NB4 (cell line): ENCODE results near the gene COL1A2.

Experiments used
- DNase-seq: peaks from one replicate; pipeline ENCODE4 v3.0.0; 2010; ENCODE audit warnings: low read depth
- H3K4me3 ChIP-seq: one replicate; pipeline ENCODE4 v1.5.1; 2011; ENCODE audit warnings: mild to moderate bottlenecking, low read depth, low read length, moderate library complexity
- MYC ChIP-seq: IDR thresholded peaks from 2 replicates; pipeline ENCODE4 v1.6.1; 2011; ENCODE audit warnings: low read depth, low read length
- POLR2A ChIP-seq: IDR thresholded peaks from 2 replicates; pipeline ENCODE4 v1.6.1; 2011; ENCODE audit warnings: mild to moderate bottlenecking; ENCODE audit not compliant: insufficient read length; ENCODE audit errors: extremely low read depth
- TF ChIP-seq, protein P1 (sequence below): IDR thresholded peaks from one replicate; pipeline ENCODE4 v1.5.1; 2012; ENCODE audit warnings: low read depth, low read length
- TF ChIP-seq, protein P2 (sequence below): IDR thresholded peaks from 2 replicates; pipeline ENCODE4 v1.6.1; 2011; ENCODE audit warnings: low read depth, low read length

The COL1A2 gene

DNA sequence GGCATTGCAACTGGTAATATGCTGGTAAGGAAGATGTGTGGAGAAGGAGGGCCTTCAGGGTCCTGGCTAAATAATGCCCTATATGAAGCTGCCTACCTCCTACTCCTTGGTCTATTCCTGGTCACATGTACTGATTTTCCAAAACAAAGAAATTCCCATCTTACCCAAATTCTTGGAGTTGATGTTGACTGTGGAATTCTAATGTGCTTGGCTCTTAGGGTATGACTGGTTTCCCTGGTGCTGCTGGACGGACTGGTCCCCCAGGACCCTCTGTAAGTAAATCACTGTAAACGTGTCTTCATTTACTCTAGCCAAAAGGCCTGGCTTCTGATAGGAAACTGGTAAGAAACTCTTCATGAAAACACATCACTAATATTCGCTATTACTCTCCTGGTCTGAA is 27.0 kb downstream of the COL1A2 start:
- DNase-seq = no peak
- TF ChIP-seq MYC (no peak), POLR2A (no peak)
- TF ChIP-seq, protein P1, sequence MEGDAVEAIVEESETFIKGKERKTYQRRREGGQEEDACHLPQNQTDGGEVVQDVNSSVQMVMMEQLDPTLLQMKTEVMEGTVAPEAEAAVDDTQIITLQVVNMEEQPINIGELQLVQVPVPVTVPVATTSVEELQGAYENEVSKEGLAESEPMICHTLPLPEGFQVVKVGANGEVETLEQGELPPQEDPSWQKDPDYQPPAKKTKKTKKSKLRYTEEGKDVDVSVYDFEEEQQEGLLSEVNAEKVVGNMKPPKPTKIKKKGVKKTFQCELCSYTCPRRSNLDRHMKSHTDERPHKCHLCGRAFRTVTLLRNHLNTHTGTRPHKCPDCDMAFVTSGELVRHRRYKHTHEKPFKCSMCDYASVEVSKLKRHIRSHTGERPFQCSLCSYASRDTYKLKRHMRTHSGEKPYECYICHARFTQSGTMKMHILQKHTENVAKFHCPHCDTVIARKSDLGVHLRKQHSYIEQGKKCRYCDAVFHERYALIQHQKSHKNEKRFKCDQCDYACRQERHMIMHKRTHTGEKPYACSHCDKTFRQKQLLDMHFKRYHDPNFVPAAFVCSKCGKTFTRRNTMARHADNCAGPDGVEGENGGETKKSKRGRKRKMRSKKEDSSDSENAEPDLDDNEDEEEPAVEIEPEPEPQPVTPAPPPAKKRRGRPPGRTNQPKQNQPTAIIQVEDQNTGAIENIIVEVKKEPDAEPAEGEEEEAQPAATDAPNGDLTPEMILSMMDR = no peak
- TF ChIP-seq, protein P2, sequence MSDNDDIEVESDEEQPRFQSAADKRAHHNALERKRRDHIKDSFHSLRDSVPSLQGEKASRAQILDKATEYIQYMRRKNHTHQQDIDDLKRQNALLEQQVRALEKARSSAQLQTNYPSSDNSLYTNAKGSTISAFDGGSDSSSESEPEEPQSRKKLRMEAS = no peak
- no peak overlapping the region for H3K4me3 ChIP-seq

DNA sequence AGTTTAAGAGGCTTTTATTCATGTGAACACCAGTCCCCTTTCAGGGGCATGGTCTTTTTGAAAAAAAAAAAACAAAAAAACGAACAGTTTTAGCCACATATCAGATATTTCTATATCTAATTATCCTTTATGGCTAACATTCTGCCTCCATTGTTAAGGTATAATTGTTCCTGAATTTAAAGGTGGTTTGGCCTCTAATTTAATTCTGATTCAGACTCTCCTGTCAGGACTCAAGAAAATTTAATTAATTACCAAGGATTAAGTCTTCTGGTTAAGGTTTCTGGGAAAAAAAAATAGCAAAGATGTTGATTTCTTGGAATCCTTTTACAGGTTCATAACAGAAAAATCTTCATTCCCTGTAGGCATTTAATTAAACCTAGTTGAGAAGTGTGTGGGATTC is 27.4 kb downstream of the COL1A2 start:
- TF ChIP-seq MYC (no peak), POLR2A (no peak)
- TF ChIP-seq, protein P2 = no peak
- TF ChIP-seq, protein P1 = no peak
- no peak overlapping the region for H3K4me3 ChIP-seq
- no peak for DNase-seq

DNA sequence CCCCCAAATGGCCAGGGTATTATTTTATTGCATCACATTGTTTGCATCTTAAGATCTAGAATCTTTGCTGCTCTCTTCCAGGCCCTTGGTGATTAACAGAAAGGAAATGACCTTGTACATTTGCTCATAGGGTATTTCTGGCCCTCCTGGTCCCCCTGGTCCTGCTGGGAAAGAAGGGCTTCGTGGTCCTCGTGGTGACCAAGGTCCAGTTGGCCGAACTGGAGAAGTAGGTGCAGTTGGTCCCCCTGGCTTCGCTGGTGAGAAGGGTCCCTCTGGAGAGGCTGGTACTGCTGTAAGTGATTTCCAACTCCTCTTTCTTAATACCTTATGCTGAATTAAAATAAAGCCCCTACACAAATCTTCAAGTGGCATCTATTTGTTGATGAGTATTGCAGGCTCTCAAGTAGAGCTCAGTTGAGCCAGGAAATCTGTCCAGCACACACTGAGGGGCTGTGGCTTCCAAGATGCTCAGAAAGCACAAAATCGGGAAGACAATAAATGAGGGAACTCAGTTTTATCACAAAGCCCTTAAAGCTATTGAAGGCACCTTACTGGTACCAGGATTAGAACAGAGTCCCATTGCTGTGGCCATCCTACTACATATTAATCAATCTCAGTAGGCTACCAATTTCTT is 28.2 kb downstream of the COL1A2 start:
- TF ChIP-seq MYC (no peak), POLR2A (no peak)
- TF ChIP-seq, protein P1 = no peak
- TF ChIP-seq, protein P2 = no peak

DNA sequence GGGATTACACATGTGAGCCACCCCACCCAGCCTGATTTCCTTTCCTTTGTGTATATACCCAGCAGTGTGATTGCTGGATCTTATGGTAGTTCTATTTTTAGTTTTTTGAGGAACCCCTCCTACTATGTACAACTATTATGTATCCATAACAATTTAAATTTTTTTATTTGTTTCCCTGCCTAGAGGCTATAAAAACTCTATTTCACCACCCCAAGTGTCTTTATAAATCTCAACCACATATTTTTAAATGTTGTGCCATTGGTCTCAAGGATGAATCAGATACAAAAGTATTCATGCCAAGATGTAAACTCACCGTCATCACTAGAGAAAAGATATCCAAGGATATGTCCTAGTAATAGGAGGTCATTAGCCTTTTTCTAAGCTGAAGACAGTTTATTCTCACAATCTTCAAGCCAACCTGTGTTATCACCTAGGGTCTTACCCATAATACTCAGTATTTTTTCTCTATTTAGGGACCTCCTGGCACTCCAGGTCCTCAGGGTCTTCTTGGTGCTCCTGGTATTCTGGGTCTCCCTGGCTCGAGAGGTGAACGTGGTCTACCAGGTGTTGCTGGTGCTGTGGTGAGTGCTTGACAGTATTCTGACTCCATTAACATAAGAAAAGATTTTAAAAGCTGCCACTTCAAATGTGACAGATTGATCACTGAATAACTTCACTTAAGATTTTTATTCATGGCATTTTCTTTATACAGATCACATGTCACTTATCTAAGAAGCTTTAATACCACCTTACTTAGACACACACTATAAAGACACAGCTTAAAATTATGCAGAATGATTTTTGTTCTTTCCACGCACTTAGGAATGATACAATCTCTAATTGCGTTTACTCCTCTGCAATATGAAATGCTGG is 29.4 kb downstream of the COL1A2 start:
- TF ChIP-seq POLR2A (no peak), MYC (no peak)
- TF ChIP-seq, protein P2 = no peak
- TF ChIP-seq, protein P1 = no peak
- H3K4me3 ChIP-seq = no peak overlapping the region
- DNase-seq = no peak

More for the DNA sequence above, 28.2 kb downstream of the COL1A2 start:
- H3K4me3 ChIP-seq = no peak overlapping the region
- no peak for DNase-seq

DNA sequence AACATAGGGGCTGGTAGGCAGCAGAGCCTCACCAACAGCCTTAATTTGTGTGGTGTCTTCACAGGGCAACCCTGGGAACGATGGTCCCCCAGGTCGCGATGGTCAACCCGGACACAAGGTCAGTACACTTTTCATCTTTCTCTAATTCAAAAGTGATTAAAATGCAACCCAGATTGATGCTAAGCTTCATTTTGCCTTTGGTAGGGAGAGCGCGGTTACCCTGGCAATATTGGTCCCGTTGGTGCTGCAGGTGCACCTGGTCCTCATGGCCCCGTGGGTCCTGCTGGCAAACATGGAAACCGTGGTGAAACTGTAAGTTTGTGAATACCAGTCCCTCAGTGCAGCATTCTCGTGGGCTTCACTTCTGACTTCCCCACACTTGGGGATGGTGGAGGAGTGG is 30.9 kb downstream of the COL1A2 start:
- TF ChIP-seq, protein P1 = no peak
- TF ChIP-seq MYC = no peak
- TF ChIP-seq, protein P2 = no peak
- no peak for TF ChIP-seq POLR2A
- DNase-seq = no peak
- no peak overlapping the region for H3K4me3 ChIP-seq
